GM10847 (cell line): Measurements from ENCODE around the gene PRDM11.

Source experiments
- POLR2A ChIP-seq: IDR thresholded peaks from 2 replicates; pipeline ENCODE4 v1.6.1; 2011; ENCODE audit not compliant: insufficient read length; ENCODE audit errors: extremely low read depth

Gene PRDM11

DNA sequence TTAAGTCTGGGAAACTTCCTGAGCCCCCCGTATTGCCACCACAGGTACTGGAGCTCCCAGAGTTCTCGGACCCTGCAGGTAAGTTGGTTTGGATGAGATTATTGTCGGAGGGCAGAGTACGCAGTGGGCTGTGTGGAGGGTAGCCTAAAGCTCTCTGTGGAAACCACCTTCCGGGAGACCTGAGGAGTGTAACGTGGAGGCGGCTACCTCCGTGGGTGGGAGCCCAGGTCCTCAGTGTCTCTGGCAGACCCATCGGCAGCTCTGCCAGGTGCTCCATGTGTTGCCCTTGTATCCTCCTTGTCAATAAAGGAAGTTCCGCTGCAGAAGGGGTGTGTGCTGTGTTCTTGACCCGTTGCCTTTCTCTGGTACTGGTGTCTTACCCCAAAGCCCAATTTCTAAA lies 78.3 kb downstream of the PRDM11 start:
- TF ChIP-seq POLR2A, result no peak

DNA sequence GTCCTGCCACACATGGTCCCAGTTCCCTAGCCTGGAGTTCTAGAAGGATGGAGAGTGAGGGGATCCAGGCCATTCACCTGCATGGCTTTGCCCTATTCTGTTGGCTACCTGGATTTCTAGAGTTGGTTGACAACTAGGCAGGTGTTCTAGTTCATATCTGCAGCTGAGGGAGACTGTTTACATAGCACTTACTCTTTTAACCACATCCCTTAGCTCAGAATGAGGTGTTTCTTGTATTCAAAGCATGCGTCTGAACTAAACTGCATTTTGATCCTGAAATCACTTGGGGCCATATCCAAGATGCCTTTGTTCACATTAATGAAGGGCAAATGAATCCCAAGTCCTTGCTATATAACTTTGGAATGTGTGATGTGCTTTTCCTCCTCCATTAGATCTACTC lies 78.8 kb downstream of the PRDM11 start:
- no peak for TF ChIP-seq POLR2A

DNA sequence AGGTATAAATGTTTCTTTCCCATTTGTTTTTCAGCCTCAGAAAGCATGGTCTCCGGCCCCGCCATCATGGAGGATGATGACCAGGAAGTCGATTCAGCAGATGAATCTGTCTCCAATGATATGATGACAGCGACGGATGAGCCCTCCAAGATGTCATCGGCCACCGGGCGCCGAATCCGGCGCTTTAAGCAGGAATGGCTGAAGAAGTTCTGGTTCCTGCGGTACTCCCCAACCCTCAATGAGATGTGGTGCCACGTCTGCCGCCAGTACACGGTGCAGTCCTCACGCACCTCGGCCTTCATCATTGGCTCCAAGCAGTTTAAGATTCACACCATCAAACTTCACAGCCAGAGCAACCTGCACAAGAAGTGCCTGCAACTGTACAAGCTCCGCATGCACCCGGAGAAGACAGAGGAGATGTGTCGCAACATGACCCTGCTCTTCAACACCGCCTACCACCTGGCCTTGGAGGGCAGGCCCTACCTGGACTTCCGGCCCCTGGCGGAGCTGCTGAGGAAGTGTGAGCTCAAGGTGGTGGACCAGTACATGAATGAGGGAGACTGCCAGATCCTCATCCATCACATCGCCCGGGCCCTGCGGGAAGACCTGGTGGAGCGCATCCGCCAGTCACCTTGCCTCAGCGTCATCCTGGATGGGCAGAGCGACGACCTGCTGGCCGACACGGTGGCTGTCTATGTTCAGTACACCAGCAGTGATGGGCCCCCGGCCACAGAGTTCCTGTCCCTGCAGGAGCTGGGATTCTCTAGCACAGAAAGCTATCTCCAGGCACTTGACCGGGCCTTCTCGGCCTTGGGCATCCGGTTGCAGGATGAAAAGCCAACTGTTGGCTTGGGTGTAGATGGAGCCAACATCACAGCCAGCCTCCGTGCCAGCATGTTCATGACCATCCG lies 79.8 kb downstream of the PRDM11 start:
- TF ChIP-seq POLR2A, result no peak

DNA sequence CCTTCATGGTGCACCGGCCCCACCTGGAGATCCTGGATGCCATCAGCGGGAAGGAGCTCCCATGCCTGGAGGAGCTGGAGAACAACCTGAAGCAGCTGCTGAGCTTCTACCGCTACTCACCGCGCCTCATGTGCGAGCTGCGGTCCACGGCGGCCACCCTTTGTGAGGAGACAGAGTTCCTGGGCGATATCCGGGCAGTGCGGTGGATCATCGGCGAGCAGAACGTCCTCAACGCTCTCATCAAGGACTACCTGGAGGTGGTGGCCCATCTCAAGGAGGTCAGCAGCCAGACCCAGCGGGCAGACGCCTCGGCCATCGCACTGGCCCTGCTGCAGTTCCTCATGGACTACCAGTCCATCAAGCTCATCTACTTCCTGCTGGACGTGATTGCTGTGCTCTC lies 80.5 kb downstream of the PRDM11 start:
- TF ChIP-seq POLR2A, result no peak

DNA sequence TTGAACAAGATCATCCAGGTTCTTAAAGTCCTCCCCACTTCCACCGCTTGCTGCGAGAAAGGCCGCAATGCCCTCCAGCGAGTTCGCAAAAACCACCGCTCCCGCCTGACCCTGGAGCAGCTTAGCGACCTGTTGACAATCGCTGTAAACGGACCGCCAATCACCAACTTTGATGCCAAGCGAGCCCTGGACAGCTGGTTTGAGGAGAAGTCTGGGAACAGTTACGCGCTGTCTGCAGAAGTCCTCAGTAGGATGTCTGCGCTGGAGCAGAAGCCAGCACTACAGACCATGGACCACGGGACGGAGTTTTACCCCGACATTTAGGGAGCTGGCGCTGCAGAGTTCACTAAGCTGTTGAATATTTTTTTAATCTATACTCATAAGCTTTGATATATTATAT lies 81.4 kb downstream of the PRDM11 start:
- TF ChIP-seq POLR2A, result no peak

DNA sequence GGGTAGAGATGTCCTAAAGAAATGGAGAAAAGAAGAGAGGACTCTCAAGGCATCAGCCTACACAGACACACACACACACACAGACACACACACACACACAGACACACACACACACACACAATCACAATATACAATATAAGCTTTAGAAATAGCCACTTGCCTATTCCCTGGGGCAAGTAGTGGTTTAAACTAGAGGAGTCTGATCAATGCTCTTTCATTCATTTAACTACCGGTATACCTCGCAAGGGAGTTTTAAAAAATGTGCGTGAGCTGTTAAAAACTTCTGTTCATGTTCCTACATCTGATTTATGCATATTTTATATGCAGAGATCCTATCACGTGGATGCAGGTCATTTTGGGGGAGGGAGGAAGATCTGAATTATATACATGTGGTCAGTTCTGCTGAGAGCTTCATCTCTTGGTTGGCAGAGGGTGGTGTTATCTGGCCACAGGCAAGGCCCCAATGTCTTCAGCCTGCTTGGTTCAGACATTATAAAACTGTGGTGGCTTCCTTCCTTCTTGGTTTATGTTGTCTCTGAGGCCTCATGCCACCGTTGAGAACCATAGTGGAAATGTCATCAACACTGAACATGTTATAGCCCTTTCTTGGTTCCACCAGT lies 83.1 kb downstream of the PRDM11 start:
- TF ChIP-seq POLR2A, result no peak

DNA sequence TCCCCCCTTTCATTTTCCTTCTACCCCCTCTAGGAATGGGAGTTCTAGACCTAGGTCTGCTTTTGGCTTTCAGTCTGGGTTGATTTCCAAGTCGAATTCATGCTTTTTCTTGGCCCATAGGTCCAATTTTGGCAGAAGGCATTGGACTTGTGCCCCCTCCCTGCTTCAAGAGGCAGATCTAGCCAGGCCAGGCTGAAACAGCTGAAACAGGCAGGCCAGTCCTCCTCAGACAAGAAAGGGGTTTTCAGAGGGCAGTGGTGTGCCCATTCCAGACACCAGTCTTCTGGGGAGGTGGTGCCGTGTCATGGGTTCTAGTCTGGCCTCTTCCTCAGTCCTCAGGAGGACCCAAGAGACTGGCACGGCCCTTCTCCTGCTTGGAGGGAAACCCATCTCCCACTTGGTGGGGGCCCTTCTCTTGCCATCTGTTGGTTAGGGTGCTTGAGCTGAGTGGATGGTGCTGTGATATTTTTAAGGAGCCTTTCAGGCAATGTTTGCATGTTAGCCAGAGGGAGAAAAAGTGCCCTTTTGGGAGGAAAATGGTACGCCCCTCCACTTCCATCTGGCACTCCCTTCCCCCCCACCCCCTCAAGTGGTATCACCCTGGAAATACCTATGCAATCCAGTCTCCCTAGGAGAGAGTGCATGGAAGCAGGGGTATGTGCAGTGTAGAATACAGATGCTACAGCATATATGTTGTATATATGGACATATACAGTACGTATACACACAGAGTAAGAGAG lies 86.1 kb downstream of the PRDM11 start:
- TF ChIP-seq POLR2A, result no peak

DNA sequence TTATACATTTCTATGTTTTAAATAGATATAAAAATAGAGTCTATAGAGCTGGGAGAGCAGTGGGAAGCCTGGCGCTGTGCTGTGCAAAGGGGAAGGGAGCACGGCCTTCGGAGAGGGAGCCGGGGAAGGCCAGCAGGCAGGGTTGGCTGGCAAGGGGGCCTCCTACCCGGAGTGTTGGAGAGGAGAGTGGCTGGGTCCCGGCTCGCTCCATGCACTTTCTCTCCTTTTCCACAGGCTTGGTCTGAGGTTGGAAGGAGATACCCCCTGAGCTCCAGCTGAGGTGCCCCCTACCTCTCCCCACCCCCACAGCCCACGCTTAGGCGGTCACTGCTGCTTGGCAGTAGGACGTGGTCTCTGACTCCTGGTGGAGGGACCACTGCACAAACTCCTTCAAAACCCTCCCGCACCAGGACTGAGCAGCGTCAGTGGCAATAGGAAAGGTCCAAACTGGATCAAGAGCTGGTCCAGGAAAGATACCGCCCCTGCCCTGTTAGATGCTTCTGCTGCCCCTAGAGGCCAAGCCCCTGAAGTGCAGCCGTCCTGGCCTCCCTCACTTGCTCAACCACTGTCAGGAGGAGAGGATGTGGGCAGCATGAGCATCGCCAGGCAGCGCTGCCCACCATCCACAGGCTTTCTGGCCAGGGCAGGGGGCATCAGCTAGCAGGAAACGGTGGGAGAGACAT lies 86.8 kb downstream of the PRDM11 start:
- TF ChIP-seq POLR2A, result no peak

DNA sequence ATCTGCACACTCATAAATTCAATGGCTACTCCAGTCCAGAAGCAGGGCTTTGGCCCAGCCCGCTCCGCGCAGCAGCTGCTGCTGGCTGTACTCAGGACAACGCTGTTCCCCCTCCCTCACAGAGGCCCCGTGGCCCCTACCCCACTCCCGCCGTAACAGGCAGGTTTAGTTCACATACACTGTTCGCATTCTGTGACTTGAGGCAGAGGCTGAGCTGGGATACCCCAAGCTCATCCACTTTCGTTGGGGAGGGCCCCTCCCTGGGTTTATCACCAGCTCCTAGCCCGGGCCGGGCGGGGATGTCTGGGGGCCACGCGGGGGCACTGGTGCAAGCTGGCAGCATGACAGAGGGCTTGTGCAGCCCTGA lies 87.3 kb downstream of the PRDM11 start:
- TF ChIP-seq POLR2A, result no peak

DNA sequence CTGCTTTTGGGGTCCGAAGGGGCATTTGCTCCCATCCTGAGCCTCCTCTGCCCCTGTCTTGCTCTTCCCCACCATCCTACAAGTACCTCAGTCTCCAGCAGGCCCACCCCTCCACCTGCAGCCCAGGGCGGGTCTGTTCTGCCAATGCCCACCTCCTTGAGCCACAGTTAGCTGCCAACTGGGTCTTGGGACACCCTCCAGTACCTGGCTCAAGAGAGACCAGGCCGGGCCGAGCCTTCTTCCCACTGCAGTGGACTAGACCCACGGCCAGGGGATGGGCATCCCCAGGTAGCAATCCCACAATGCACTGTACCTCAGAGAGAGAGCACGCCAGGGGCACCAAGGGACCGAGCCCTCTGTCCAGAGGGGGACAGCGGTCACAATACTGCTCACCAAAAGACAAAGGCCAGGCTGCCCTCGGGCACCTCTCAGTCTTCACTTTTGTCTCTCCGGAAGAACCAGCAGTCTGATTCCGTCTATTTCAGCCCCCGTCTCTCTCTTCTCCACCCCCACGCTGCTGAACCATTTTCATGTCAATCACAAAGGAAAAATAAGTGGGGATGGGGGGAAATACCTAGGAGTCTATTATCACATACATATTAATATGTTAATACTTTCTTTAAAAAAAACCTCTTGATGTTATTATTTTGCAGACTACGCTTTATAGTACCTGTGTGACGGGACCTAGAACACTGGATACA lies 88.0 kb downstream of the PRDM11 start:
- TF ChIP-seq POLR2A, result no peak

DNA sequence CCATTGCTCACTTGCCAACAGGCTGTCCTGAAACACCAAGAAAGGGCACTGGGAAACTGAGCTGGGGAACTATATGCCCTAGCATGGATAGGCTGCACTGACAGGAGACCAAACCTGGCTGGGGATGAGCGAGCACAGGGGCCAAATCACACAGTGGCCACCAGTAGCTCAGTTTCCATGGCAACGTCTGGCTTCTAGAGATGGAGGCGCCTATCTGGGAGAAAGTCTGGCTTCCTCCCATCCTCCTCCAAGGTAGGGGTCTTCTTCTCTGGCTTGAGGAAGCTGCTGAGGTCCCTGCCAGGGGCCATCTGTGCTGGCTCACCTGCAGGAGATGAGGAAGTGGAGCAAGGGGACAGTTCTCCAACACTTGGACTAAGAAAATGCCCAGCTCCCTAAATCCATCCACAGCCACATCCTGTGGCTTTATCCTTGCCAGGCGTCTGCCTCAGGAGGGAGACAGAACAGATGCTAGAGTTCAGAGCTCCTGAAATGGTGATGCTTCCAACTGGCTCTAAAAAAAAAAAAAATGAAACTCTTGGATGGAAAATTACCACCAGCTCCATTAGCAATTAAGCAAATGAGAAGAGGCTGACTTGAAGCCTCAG lies 91.4 kb downstream of the PRDM11 start:
- no peak for TF ChIP-seq POLR2A

DNA sequence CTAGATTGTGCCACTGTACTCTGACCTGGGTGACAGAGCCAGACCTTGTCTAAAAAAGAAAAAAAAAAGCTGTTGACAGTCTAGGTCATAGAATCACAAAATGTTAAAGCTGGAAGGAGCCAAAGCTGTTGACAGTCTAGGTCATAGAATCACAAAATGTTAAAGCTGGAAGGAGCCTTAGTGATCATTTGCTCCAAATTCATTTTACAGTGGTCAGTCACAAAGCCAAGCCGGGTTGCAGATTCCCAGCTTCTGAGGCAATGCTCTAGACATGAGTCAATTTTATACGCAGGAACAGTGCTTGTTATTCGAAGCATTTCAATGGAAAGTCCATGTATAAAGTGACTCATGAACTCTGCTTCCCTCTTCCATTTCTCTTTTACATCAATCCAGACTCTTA lies 92.3 kb downstream of the PRDM11 start:
- no peak for TF ChIP-seq POLR2A

DNA sequence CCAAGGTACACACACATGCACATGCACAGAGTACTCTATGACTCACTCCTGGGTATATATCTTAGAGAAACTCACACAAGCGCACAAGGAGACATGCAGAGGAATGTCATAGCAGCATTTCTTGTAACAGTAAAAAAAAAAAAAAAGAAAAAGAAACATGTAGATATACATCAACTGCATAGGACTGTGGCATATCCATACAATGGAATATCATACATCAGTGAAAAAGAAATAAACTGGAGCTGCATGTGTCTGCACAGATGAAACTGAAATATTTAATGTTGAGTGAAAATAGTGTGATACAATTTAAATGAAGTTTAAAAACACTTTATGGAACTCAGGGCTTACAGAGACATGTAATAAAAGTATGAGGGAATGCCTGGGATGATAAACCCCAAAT lies 93.3 kb downstream of the PRDM11 start:
- TF ChIP-seq POLR2A, result no peak

DNA sequence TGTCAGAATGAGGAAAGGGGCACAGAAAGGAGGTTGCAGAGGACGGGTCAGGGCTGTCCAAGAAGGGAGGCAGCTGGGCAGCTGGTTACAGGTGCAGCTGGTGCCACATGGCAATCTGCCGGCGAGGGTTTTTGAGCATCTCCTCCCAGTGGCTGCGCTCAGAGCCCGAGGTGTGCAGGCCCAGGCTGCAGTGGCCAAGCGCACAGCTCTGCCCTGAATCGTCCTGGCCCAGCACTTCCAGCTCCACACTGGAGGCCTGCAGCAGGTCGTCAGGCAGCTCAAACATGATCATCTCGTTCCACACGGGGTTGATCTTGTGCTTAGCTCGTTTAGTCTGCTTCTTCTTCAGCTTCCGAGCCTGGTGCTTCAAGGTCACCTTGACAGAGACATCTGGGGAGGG lies 97.5 kb downstream of the PRDM11 start:
- no peak for TF ChIP-seq POLR2A
